Tibial nerve (tissue), 4 donors: ENCODE results near the gene ZNF891. TPM values are rescaled to one million over a fixed set of nuclear protein-coding genes. Genes with fewer than 3 reads are reported as not detected.

Experiments used
- DNase-seq, 2 donors: peaks; one replicate each; pipeline ENCODE4 v3.0.0-alpha.2; 2019; ENCODE audit warnings: low spot score in 2 of 2
- H3K27ac ChIP-seq, 4 donors: fragments of 200-600 bp; sonication (generic) in 3 of 4; one replicate each; pipeline ENCODE4 v1.5.1; 2017 to 2019; ENCODE audit warnings: mild to moderate bottlenecking in 1 of 4
- H3K27me3 ChIP-seq, 2 donors: fragments of 200-600 bp; sonication (generic) in 1 of 2; one replicate each; pipeline versions ENCODE4 v1.5.1 to v1.6.0; 2017 to 2019
- H3K36me3 ChIP-seq, 3 donors: fragments of 200-600 bp; sonication (generic); one replicate each; pipeline ENCODE4 v1.5.1; 2018 to 2019
- H3K4me1 ChIP-seq, 4 donors: fragments of 200-600 bp; sonication (generic) in 3 of 4; one replicate each; pipeline ENCODE4 v1.5.1; 2017 to 2019
- H3K4me3 ChIP-seq, 4 donors: fragments of 200-600 bp; sonication (generic) in 3 of 4; one replicate each; pipeline ENCODE4 v1.5.1; 2017 to 2019; ENCODE audit warnings: mild to moderate bottlenecking in 1 of 4, moderate library complexity in 1 of 4
- H3K9me3 ChIP-seq, 4 donors: fragments of 200-600 bp; sonication (generic) in 3 of 4; one replicate each; pipeline ENCODE4 v1.5.1; 2017 to 2019
- EP300 ChIP-seq, 2 donors: sonication (generic); formaldehyde crosslinking; IDR thresholded peaks; one replicate each; pipeline ENCODE4 v1.6.1; 2017; ENCODE audit warnings: antibody characterized with exemption in 2 of 2, mild to moderate bottlenecking in 1 of 2
- POLR2A ChIP-seq, 2 donors: fragments of 450-650 bp; IDR thresholded peaks; one replicate each; pipeline ENCODE4 v1.6.1; 2017; ENCODE audit warnings: antibody characterized with exemption in 2 of 2, mild to moderate bottlenecking in 2 of 2, moderate library complexity in 2 of 2
- WGBS, 2 donors: methylation state at CpG; one replicate each; pipeline ENCODE4 v1.1.5; 2018; 5-methylcytosine and 5-hydroxymethylcytosine counted together
- total RNA-seq, 4 donors: library from RNA; depleted of rRNA; stranded (reverse); fragments of >200 nt; gene quantifications; one replicate each; pipeline ENCODE4 v1.1.0, GENCODE V29; 2016
- TF ChIP-seq, protein P1 (sequence below), 5 experiments: fragments of 200-600 bp in 3 of 5; fragments of 450-650 bp in 2 of 5; sonication (generic) in 3 of 5; IDR thresholded peaks; one replicate each; pipeline ENCODE4 v1.5.1; 2016 to 2019; ENCODE audit warnings: antibody characterized with exemption in 5 of 5, mild to moderate bottlenecking in 3 of 5, moderate library complexity in 2 of 5

The ZNF891 gene
- total RNA-seq, 4 donors from 2014 or later = 5.1 to 5.9 (median 5.4) TPM

DNA sequence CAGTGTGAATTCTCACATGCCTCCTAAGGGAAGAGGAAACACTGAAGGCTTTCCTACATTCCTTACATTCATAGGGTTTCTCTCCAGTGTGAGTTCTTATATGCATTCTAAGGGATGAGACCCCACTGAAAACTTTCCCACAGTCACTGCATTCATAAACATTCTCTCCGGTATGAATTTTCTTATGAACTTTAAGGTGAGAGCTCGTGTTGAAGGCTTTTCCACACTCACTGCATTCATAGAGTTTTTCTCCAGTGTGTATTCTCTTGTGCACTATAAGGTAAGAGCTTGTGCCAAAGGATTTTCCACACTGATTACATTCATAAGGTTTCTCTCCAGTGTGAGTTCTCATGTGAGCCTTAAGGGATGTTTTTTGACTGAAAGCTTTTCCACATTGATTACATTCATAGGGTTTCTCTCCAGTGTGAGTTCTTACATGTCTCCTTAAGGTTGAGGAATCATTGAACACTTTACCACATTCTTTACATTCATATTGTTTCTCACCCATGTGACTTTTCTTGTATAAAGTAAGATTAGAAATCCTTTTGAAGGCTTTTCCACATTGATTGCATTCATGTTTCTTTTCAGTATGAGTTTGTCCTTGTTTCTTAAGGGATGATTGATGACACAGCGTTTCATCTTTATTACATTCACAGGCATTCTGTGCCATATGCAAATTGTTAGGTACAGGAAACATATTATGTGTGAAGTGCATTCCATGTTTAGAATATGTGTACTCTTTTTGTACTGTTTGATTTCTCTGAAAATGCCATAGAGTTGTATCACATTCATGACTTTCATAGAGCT lies 9.5 kb downstream of the ZNF891 start:
- Histone ChIP-seq H3K4me3 (no peak overlapping the region), H3K9me3 (peaks cover 14 to 100% (median 70%) of the 10 kb centered on the region in 4 donors), H3K36me3 (peaks cover 4 to 100% (median 29%) of the 10 kb centered on the region in 3 donors), H3K4me1 (no peaks in the 10 kb centered on the region), H3K27me3 (no peaks in the 10 kb centered on the region), H3K27ac (no peak overlapping the region)
- no peak for DNase-seq
- WGBS, 2 donors = 89 to 97% methylated on average over 3 of the region's 3 CpGs
- TF ChIP-seq, protein P1, sequence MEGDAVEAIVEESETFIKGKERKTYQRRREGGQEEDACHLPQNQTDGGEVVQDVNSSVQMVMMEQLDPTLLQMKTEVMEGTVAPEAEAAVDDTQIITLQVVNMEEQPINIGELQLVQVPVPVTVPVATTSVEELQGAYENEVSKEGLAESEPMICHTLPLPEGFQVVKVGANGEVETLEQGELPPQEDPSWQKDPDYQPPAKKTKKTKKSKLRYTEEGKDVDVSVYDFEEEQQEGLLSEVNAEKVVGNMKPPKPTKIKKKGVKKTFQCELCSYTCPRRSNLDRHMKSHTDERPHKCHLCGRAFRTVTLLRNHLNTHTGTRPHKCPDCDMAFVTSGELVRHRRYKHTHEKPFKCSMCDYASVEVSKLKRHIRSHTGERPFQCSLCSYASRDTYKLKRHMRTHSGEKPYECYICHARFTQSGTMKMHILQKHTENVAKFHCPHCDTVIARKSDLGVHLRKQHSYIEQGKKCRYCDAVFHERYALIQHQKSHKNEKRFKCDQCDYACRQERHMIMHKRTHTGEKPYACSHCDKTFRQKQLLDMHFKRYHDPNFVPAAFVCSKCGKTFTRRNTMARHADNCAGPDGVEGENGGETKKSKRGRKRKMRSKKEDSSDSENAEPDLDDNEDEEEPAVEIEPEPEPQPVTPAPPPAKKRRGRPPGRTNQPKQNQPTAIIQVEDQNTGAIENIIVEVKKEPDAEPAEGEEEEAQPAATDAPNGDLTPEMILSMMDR (IDR thresholded peaks at IDR 0.05) = no peak
- TF ChIP-seq EP300 (IDR thresholded peaks at IDR 0.05) (no peak), POLR2A (IDR thresholded peaks at IDR 0.05) (no peak)

DNA sequence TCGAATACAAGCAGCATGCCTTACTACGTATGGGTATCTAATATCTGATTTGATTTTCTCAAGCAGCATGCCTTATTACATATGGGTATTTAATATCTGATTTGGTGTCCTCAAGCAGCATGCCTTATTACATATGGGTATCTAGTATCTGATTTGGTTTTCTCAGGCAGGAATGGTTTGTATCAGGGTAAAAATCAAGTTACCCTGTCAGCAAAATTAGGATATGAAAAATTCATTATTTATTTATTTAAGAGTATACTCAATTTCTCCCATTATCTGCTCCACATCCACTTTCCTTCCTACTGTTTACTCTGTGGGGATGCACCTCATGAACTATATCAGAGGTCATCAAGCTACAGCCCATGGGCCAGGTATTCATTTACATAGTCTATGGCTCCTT lies 21.9 kb downstream of the ZNF891 start:
- Histone ChIP-seq H3K4me1 (no peaks in the 10 kb centered on the region), H3K4me3 (no peak overlapping the region), H3K36me3 (peaks cover 9 to 95% (median 27%) of the 10 kb centered on the region in 3 donors), H3K9me3 (peaks cover 29 to 100% (median 70%) of the 10 kb centered on the region in 4 donors), H3K27ac (no peak overlapping the region), H3K27me3 (no peaks in the 10 kb centered on the region)
- 96 to 97% methylated on average over 2 of the region's 2 CpGs for WGBS, 2 donors
- TF ChIP-seq, protein P1 (IDR thresholded peaks at IDR 0.05) = no peak
- TF ChIP-seq POLR2A (IDR thresholded peaks at IDR 0.05) = no peak
- TF ChIP-seq EP300 (IDR thresholded peaks at IDR 0.05) = no peak
- no peak for DNase-seq

DNA sequence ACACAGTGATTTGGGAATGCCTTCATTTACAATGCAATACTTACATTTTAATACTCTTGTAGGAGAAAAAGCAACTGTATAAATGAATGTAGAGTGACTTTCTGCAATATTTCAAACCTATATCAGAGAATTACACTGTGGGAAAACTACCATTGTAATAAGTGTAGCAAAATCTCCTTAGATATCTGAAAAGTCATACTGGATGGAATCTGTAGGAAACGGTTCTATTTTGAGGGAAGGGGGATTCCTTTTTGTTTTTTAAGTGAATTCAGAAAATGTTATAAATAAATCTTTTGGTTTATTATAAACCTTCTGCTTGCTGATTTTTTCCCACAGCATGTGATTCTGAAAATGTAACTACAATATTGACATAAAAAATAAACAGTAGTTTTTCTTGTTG lies 23.0 kb downstream of the ZNF891 start:
- no peaks in the 10 kb centered on the region for H3K4me1 ChIP-seq
- no peak overlapping the region for H3K4me3 ChIP-seq
- DNase-seq = no peak
- H3K36me3 ChIP-seq = peaks cover 11 to 96% (median 29%) of the 10 kb centered on the region in 3 donors
- no peak for TF ChIP-seq POLR2A (IDR thresholded peaks at IDR 0.05)
- TF ChIP-seq, protein P1 (IDR thresholded peaks at IDR 0.05) = no peak
- no peak for TF ChIP-seq EP300 (IDR thresholded peaks at IDR 0.05)
- H3K9me3 ChIP-seq = peaks cover 36 to 100% (median 73%) of the 10 kb centered on the region in 4 donors
- no peaks in the 10 kb centered on the region for H3K27me3 ChIP-seq
- 96 to 97% methylated on average over 1 of the region's 1 CpG for WGBS, 2 donors
- H3K27ac ChIP-seq = no peak overlapping the region

DNA sequence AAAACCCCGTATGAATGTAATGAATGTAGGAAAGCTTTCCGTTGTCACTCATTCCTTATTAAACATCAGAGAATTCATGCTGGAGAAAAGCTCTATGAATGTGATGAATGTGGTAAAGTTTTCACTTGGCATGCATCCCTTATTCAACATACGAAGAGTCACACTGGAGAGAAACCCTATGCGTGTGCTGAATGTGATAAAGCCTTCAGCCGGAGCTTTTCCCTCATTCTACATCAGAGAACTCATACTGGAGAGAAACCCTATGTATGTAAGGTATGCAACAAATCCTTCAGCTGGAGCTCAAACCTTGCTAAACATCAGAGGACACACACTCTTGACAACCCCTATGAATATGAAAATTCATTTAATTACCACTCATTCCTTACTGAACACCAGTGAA lies 23.8 kb downstream of the ZNF891 start:
- Histone ChIP-seq H3K4me1 (no peaks in the 10 kb centered on the region), H3K27ac (no peak overlapping the region), H3K4me3 (no peak overlapping the region), H3K36me3 (peaks cover 14 to 100% (median 36%) of the 10 kb centered on the region in 3 donors), H3K9me3 (peaks cover 40 to 100% (median 73%) of the 10 kb centered on the region in 4 donors), H3K27me3 (no peaks in the 10 kb centered on the region)
- DNase-seq = no peak
- TF ChIP-seq POLR2A (IDR thresholded peaks at IDR 0.05) = no peak
- TF ChIP-seq, protein P1 (IDR thresholded peaks at IDR 0.05) = no peak
- WGBS, 2 donors = 94 to 99% methylated on average over 5 of the region's 5 CpGs

DNA sequence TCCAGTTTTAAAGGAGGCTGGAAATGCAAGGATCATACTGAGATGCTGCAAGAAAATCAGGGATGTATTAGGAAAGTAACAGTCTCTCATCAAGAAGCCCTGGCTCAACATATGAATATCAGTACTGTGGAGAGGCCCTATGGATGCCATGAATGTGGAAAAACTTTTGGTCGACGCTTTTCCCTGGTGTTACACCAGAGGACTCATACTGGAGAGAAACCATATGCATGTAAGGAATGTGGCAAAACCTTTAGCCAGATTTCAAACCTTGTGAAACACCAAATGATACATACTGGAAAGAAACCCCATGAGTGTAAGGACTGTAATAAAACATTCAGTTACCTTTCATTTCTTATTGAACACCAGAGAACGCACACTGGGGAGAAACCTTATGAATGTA lies 24.5 kb downstream of the ZNF891 start:
- Histone ChIP-seq H3K4me3 (no peak overlapping the region), H3K27me3 (no peaks in the 10 kb centered on the region), H3K27ac (no peak overlapping the region), H3K36me3 (peaks cover 14 to 100% (median 36%) of the 10 kb centered on the region in 3 donors), H3K4me1 (no peaks in the 10 kb centered on the region), H3K9me3 (peaks cover 40 to 100% (median 73%) of the 10 kb centered on the region in 4 donors)
- no peak for DNase-seq
- no peak for TF ChIP-seq POLR2A (IDR thresholded peaks at IDR 0.05)
- TF ChIP-seq EP300 (IDR thresholded peaks at IDR 0.05) = no peak
- TF ChIP-seq, protein P1 (IDR thresholded peaks at IDR 0.05) = no peak
- 94 to 99% methylated on average over 3 of the region's 3 CpGs for WGBS, 2 donors
